Endothelial cell of umbilical vein (primary cell): ENCODE data around the gene MSTO1. TPM values are rescaled to one million over a fixed set of nuclear protein-coding genes. Genes with fewer than 3 reads are reported as not detected.

Source experiments
- BruUV-seq: library from RNA; stranded (reverse); fragments of 400-500 nt; replicated peaks from 2 replicates; lab custom pipeline; 2021; lab: Mats Ljungman, UMichigan
- CTCF ChIA-PET: fragments of 300-600, 350-600 bp; sonication (Branson Sonifier 250); formaldehyde crosslinking; loops from one replicate; lab custom pipeline; 2021; ENCODE audit warnings: antibody characterized with exemption, inconsistent platforms; lab: Charles Lee
- POLR2A ChIA-PET: fragments of 300-600, 350-600 bp; sonication (Branson Sonifier 250); formaldehyde crosslinking; loops from one replicate; lab custom pipeline; 2021; ENCODE audit warnings: antibody characterized with exemption, inconsistent platforms; lab: Charles Lee
- DNase-seq: peaks from one replicate; pipeline ENCODE4 v3.0.0-alpha.2; 2011; ENCODE audit warnings: low read depth, low spot score
- FAIRE-seq: peaks from 2 replicates; lab custom pipeline; 2011; peaks lifted over from hg19 to GRCh38; lab: Jason Lieb, UNC
- H2AFZ ChIP-seq: 2 replicates; pipeline ENCODE4 v1.6.0; 2012; ENCODE audit warnings: low read depth, low read length, control low read depth, inconsistent platforms
- H3K27ac ChIP-seq: 2 replicates; pipeline ENCODE4 v1.5.1; 2011; ENCODE audit warnings: low read depth, mild to moderate bottlenecking, control low read depth, low read length, moderate library complexity; ENCODE audit not compliant: insufficient read depth
- H3K27me3 ChIP-seq, 2 experiments: 2 replicates each; pipeline versions ENCODE4 v1.6.0 to v1.6.1; 2011; ENCODE audit warnings: low read length in 2 of 2, mixed read lengths in 1 of 2; ENCODE audit not compliant: control insufficient read depth in 2 of 2, insufficient read depth in 2 of 2
- H3K36me3 ChIP-seq, 2 experiments: 2 replicates in 1 of 2; 3 replicates in 1 of 2; pipeline ENCODE4 v1.5.1; 2011; ENCODE audit warnings: low read length in 2 of 2, mild to moderate bottlenecking in 1 of 2, moderate library complexity in 1 of 2; ENCODE audit not compliant: control insufficient read depth in 2 of 2, insufficient read depth in 2 of 2; ENCODE audit errors: extremely low read depth in 1 of 2
- H3K4me1 ChIP-seq: 3 replicates; pipeline ENCODE4 v1.5.1; 2011; ENCODE audit warnings: mild to moderate bottlenecking, low read length; ENCODE audit not compliant: control insufficient read depth, insufficient read depth; ENCODE audit errors: extremely low read depth
- H3K4me2 ChIP-seq: 2 replicates; pipeline ENCODE4 v1.6.1; 2011; ENCODE audit warnings: low read length, control low read depth, mixed read lengths; ENCODE audit not compliant: insufficient read depth
- H3K4me3 ChIP-seq, 3 experiments: fragments of 200-600 bp in 1 of 3; sonication (generic), shearing (Covaris generic) in 1 of 3; replicated peaks in 1 of 3; 2 replicates each; pipeline ENCODE4 v1.5.1; 2011 to 2016; ENCODE audit warnings: control low read depth in 3 of 3, low read length in 3 of 3, mild to moderate bottlenecking in 2 of 3, inconsistent platforms in 1 of 3, low read depth in 1 of 3, moderate library complexity in 1 of 3; ENCODE audit not compliant: insufficient read depth in 1 of 3
- H3K79me2 ChIP-seq: 2 replicates; pipeline ENCODE4 v1.6.0; 2012; ENCODE audit warnings: low read length, inconsistent platforms; ENCODE audit not compliant: control insufficient read depth, insufficient read depth
- H3K9ac ChIP-seq: replicated peaks from 2 replicates; pipeline ENCODE3; 2011; ENCODE audit warnings: low read length, control low read depth; ENCODE audit not compliant: insufficient read depth; ENCODE audit errors: extremely low read depth
- H3K9me1 ChIP-seq: replicated peaks from 3 replicates; pipeline ENCODE4 v1.6.0; 2011; ENCODE audit warnings: mild to moderate bottlenecking, low read length; ENCODE audit not compliant: control insufficient read depth, insufficient read depth; ENCODE audit errors: extremely low read depth
- H3K9me3 ChIP-seq: replicated peaks from 2 replicates; pipeline ENCODE4 v1.5.1; 2012; ENCODE audit warnings: low read length, inconsistent platforms; ENCODE audit not compliant: control insufficient read depth, insufficient read depth
- H4K20me1 ChIP-seq: replicated peaks from 2 replicates; pipeline ENCODE3; 2011; ENCODE audit warnings: mild to moderate bottlenecking, low read length; ENCODE audit not compliant: control insufficient read depth, insufficient read depth; ENCODE audit errors: extremely low read depth
- EZH2 ChIP-seq: IDR thresholded peaks from 2 replicates; pipeline ENCODE4 v1.6.1; 2012; ENCODE audit warnings: borderline replicate concordance, low read depth, mild to moderate bottlenecking, moderate library complexity, low read length, inconsistent platforms; ENCODE audit not compliant: severe bottlenecking
- FOS ChIP-seq: IDR thresholded peaks from 2 replicates; pipeline ENCODE4 v1.6.1; 2011; ENCODE audit warnings: mild to moderate bottlenecking, low read length, moderate library complexity, borderline replicate concordance; ENCODE audit not compliant: insufficient read depth
- GATA2 ChIP-seq: IDR thresholded peaks from 2 replicates; pipeline ENCODE4 v1.7.0; 2011; ENCODE audit warnings: low read depth, mild to moderate bottlenecking, moderate library complexity, mixed read lengths, low read length; ENCODE audit not compliant: insufficient read length, insufficient read depth
- JUN ChIP-seq: IDR thresholded peaks from 2 replicates; pipeline ENCODE4 v1.6.1; 2011; ENCODE audit warnings: borderline replicate concordance, low read depth; ENCODE audit not compliant: insufficient read length, insufficient read depth
- MYC ChIP-seq: IDR thresholded peaks from one replicate; pipeline ENCODE4 v1.6.1; 2011; ENCODE audit warnings: mild to moderate bottlenecking, low read depth, low read length
- POLR2A ChIP-seq: IDR thresholded peaks from 2 replicates; pipeline ENCODE4 v1.6.1; 2012; ENCODE audit warnings: low read depth, mild to moderate bottlenecking, control low read depth, low read length
- POLR2AphosphoS5 ChIP-seq: IDR thresholded peaks from 2 replicates; pipeline ENCODE4 v1.6.1; 2012; ENCODE audit warnings: low read depth, mild to moderate bottlenecking, control low read depth, low read length, moderate library complexity; ENCODE audit not compliant: insufficient read depth
- dilution Hi-C: fragments of 300-500 bp; cut with MboI; formaldehyde crosslinking; loops from one replicate; pipeline ENCODE4 v1.15.0; 2019; ENCODE audit warnings: low sequenced_read_pairs; ENCODE audit not compliant: extremely low pct_ligation_motif_present
- intact Hi-C: fragments of 100-400 bp; cut with micrococcal nuclease; formaldehyde crosslinking; loops from one replicate; pipeline ENCODE4 v1.10.0; 2022
- polyA plus RNA-seq, 4 experiments: library from polyadenylated mRNA; depleted of rRNA in 3 of 4; stranded (reverse) in 3 of 4; unstranded in 1 of 4; fragments of >200 nt; gene quantifications; 2 replicates each; pipeline versions ENCODE4 v1.2.1 to v1.2.3, GENCODE V29; 2011 to 2012; ENCODE audit warnings: missing spikeins in 1 of 4
- total RNA-seq: library from RNA; stranded (reverse); gene quantifications from 2 replicates; pipeline ENCODE4 v1.2.3, GENCODE V29; 2021
- TF ChIP-seq, protein P1 (sequence below), 2 donors: IDR thresholded peaks; 1 replicate in 1 of 2; 2 replicates in 1 of 2; pipeline ENCODE4 v1.5.1; 2011; ENCODE audit warnings: low read length in 2 of 2, mild to moderate bottlenecking in 2 of 2, moderate library complexity in 2 of 2, control low read depth in 1 of 2, inconsistent platforms in 1 of 2, low read depth in 1 of 2; ENCODE audit not compliant: insufficient read depth in 1 of 2; ENCODE audit errors: extremely low read depth in 1 of 2
- TF ChIP-seq, protein P2 (sequence below): IDR thresholded peaks from 2 replicates; pipeline ENCODE4 v1.6.1; 2011; ENCODE audit not compliant: insufficient read depth, insufficient read length

MSTO1 gene
- total and polyA plus RNA-seq, 2 donors (not counting 3 experiments of a cell fraction or from before 2014, with no cell fraction given) = 36.8 to 51.9 TPM

DNA sequence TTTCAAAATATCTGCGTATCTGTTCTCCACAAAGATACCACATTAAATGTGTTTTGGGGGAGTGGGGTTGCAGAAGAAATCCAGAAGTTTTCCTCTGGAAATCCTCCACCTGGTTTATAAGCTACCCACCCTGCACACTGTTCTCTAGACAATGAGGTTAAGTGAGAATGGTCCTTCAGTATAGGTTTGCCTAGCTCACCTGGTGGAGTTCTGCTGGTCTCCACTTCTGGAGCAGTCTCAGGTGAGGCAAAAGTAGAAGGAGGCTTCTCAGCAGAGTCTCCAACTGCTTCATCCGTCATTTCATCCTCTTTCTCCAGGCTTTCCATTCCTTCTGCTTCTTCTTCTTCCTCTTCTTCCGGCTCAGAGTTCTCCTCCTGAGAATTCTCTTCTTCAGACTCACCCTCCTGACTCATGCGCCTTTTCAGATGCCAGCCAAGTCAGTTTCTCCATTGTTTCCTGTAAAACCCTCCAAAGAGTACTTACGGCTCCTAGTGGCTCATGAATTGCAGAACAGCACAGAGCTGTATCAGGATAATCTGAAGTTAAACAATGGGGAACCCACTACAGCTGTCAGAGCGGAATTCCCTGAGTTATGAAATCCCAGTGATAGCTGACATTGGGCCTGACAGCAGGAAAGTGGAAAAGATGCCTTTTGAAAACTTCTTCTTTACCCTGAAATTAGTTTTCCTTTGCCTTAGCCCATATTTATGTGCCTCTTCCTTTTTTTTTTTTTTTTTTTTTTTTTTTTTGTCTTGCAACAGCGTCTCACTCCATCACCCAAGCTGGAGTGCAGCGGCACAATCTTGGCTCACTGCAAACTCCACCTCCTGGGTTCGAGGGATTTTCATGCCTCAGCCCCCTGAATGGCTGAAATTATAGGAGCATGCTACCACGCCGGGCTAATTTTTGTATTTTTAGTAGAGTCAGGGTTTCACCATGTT is 38.5 kb downstream of the MSTO1 start:
- Histone ChIP-seq H2AFZ (peak overlapping the region; percentile 41), H3K36me3 (no peaks in the 10 kb centered on the region), H3K9me1 (no peaks in the 10 kb centered on the region), H3K4me3 (no peak overlapping the region), H3K9ac (no peak overlapping the region), H3K9me3 (no peaks in the 10 kb centered on the region), H3K4me2 (peak overlapping the region; percentile 23), H3K27ac (no peak overlapping the region), H4K20me1 (no peaks in the 10 kb centered on the region), H3K79me2 (no peaks in the 10 kb centered on the region), H3K27me3 (no peaks in the 10 kb centered on the region), H3K4me1 (peaks cover 7% of the 10 kb centered on the region)
- peak; percentile 10 for TF ChIP-seq JUN
- peak; percentile 70 for TF ChIP-seq FOS
- TF ChIP-seq, protein P1, sequence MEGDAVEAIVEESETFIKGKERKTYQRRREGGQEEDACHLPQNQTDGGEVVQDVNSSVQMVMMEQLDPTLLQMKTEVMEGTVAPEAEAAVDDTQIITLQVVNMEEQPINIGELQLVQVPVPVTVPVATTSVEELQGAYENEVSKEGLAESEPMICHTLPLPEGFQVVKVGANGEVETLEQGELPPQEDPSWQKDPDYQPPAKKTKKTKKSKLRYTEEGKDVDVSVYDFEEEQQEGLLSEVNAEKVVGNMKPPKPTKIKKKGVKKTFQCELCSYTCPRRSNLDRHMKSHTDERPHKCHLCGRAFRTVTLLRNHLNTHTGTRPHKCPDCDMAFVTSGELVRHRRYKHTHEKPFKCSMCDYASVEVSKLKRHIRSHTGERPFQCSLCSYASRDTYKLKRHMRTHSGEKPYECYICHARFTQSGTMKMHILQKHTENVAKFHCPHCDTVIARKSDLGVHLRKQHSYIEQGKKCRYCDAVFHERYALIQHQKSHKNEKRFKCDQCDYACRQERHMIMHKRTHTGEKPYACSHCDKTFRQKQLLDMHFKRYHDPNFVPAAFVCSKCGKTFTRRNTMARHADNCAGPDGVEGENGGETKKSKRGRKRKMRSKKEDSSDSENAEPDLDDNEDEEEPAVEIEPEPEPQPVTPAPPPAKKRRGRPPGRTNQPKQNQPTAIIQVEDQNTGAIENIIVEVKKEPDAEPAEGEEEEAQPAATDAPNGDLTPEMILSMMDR (IDR thresholded peaks at IDR 0.05; ENCODE audit: extremely low read depth in 1 of 2, insufficient read depth in 1 of 2, low read depth in 1 of 2, low read length in 2 of 2) = peak; percentile 44 to 53
- TF ChIP-seq EZH2 = no peak
- TF ChIP-seq POLR2AphosphoS5 = peak; percentile 27
- TF ChIP-seq POLR2A = no peak
- TF ChIP-seq GATA2 = peak; percentile 68
- TF ChIP-seq, protein P2, sequence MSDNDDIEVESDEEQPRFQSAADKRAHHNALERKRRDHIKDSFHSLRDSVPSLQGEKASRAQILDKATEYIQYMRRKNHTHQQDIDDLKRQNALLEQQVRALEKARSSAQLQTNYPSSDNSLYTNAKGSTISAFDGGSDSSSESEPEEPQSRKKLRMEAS = no peak
- TF ChIP-seq MYC = no peak
- CTCF ChIA-PET = interaction anchor here (0.5 to 1.6 kb wide), 22 partner anchors 10 to 652 kb away, joined by 3 to 29 read pairs (median 4); partner anchors contain the start of genes CLK2, FDPS, MTX1 and SCAMP3
- intact Hi-C loops = loop anchor here (1.0 to 5.0 kb wide), 3 partner anchors 56 to 398 kb away; partner anchors contain the start of gene RUSC1
- dilution Hi-C loops = no loop called here
- FAIRE-seq (peak; percentile 95), DNase-seq (peak; percentile 87)
- BruUV-seq = no TSS peak
- POLR2A ChIA-PET = interaction anchor here (0.7 kb wide), 1 partner anchor 27 kb away, joined by 10 read pairs; no protein-coding TSS in a partner anchor
